Endothelial cell of umbilical vein (primary cell): ENCODE measurements around the gene SGSM2. TPM values are rescaled to one million over a fixed set of nuclear protein-coding genes. Genes with fewer than 3 reads are reported as not detected.

ENCODE experiments used
- BruUV-seq: library from RNA; stranded (reverse); fragments of 400-500 nt; replicated peaks from 2 replicates; lab custom pipeline; 2021; lab: Mats Ljungman, UMichigan
- CTCF ChIA-PET: fragments of 300-600, 350-600 bp; sonication (Branson Sonifier 250); formaldehyde crosslinking; loops from one replicate; lab custom pipeline; 2021; ENCODE audit warnings: antibody characterized with exemption, inconsistent platforms; lab: Charles Lee
- POLR2A ChIA-PET: fragments of 300-600, 350-600 bp; sonication (Branson Sonifier 250); formaldehyde crosslinking; loops from one replicate; lab custom pipeline; 2021; ENCODE audit warnings: antibody characterized with exemption, inconsistent platforms; lab: Charles Lee
- DNase-seq: peaks from one replicate; pipeline ENCODE4 v3.0.0-alpha.2; 2011; ENCODE audit warnings: low read depth, low spot score
- FAIRE-seq: peaks from 2 replicates; lab custom pipeline; 2011; peaks lifted over from hg19 to GRCh38; lab: Jason Lieb, UNC
- H2AFZ ChIP-seq: 2 replicates; pipeline ENCODE4 v1.6.0; 2012; ENCODE audit warnings: low read depth, low read length, control low read depth, inconsistent platforms
- H3K27ac ChIP-seq: 2 replicates; pipeline ENCODE4 v1.5.1; 2011; ENCODE audit warnings: low read depth, mild to moderate bottlenecking, control low read depth, low read length, moderate library complexity; ENCODE audit not compliant: insufficient read depth
- H3K27me3 ChIP-seq, 2 experiments: 2 replicates each; pipeline versions ENCODE4 v1.6.0 to v1.6.1; 2011; ENCODE audit warnings: low read length in 2 of 2, mixed read lengths in 1 of 2; ENCODE audit not compliant: control insufficient read depth in 2 of 2, insufficient read depth in 2 of 2
- H3K36me3 ChIP-seq, 2 experiments: 2 replicates in 1 of 2; 3 replicates in 1 of 2; pipeline ENCODE4 v1.5.1; 2011; ENCODE audit warnings: low read length in 2 of 2, mild to moderate bottlenecking in 1 of 2, moderate library complexity in 1 of 2; ENCODE audit not compliant: control insufficient read depth in 2 of 2, insufficient read depth in 2 of 2; ENCODE audit errors: extremely low read depth in 1 of 2
- H3K4me1 ChIP-seq: 3 replicates; pipeline ENCODE4 v1.5.1; 2011; ENCODE audit warnings: mild to moderate bottlenecking, low read length; ENCODE audit not compliant: control insufficient read depth, insufficient read depth; ENCODE audit errors: extremely low read depth
- H3K4me2 ChIP-seq: 2 replicates; pipeline ENCODE4 v1.6.1; 2011; ENCODE audit warnings: low read length, control low read depth, mixed read lengths; ENCODE audit not compliant: insufficient read depth
- H3K4me3 ChIP-seq, 3 experiments: fragments of 200-600 bp in 1 of 3; sonication (generic), shearing (Covaris generic) in 1 of 3; replicated peaks in 1 of 3; 2 replicates each; pipeline ENCODE4 v1.5.1; 2011 to 2016; ENCODE audit warnings: control low read depth in 3 of 3, low read length in 3 of 3, mild to moderate bottlenecking in 2 of 3, inconsistent platforms in 1 of 3, low read depth in 1 of 3, moderate library complexity in 1 of 3; ENCODE audit not compliant: insufficient read depth in 1 of 3
- H3K79me2 ChIP-seq: 2 replicates; pipeline ENCODE4 v1.6.0; 2012; ENCODE audit warnings: low read length, inconsistent platforms; ENCODE audit not compliant: control insufficient read depth, insufficient read depth
- H3K9ac ChIP-seq: replicated peaks from 2 replicates; pipeline ENCODE3; 2011; ENCODE audit warnings: low read length, control low read depth; ENCODE audit not compliant: insufficient read depth; ENCODE audit errors: extremely low read depth
- H3K9me1 ChIP-seq: replicated peaks from 3 replicates; pipeline ENCODE4 v1.6.0; 2011; ENCODE audit warnings: mild to moderate bottlenecking, low read length; ENCODE audit not compliant: control insufficient read depth, insufficient read depth; ENCODE audit errors: extremely low read depth
- H3K9me3 ChIP-seq: replicated peaks from 2 replicates; pipeline ENCODE4 v1.5.1; 2012; ENCODE audit warnings: low read length, inconsistent platforms; ENCODE audit not compliant: control insufficient read depth, insufficient read depth
- H4K20me1 ChIP-seq: replicated peaks from 2 replicates; pipeline ENCODE3; 2011; ENCODE audit warnings: mild to moderate bottlenecking, low read length; ENCODE audit not compliant: control insufficient read depth, insufficient read depth; ENCODE audit errors: extremely low read depth
- CTCF ChIP-seq, 2 donors: IDR thresholded peaks; 1 replicate in 1 of 2; 2 replicates in 1 of 2; pipeline ENCODE4 v1.5.1; 2011; ENCODE audit warnings: low read length in 2 of 2, mild to moderate bottlenecking in 2 of 2, moderate library complexity in 2 of 2, control low read depth in 1 of 2, inconsistent platforms in 1 of 2, low read depth in 1 of 2; ENCODE audit not compliant: insufficient read depth in 1 of 2; ENCODE audit errors: extremely low read depth in 1 of 2
- EZH2 ChIP-seq: IDR thresholded peaks from 2 replicates; pipeline ENCODE4 v1.6.1; 2012; ENCODE audit warnings: borderline replicate concordance, low read depth, mild to moderate bottlenecking, moderate library complexity, low read length, inconsistent platforms; ENCODE audit not compliant: severe bottlenecking
- FOS ChIP-seq: IDR thresholded peaks from 2 replicates; pipeline ENCODE4 v1.6.1; 2011; ENCODE audit warnings: mild to moderate bottlenecking, low read length, moderate library complexity, borderline replicate concordance; ENCODE audit not compliant: insufficient read depth
- GATA2 ChIP-seq: IDR thresholded peaks from 2 replicates; pipeline ENCODE4 v1.7.0; 2011; ENCODE audit warnings: low read depth, mild to moderate bottlenecking, moderate library complexity, mixed read lengths, low read length; ENCODE audit not compliant: insufficient read length, insufficient read depth
- JUN ChIP-seq: IDR thresholded peaks from 2 replicates; pipeline ENCODE4 v1.6.1; 2011; ENCODE audit warnings: borderline replicate concordance, low read depth; ENCODE audit not compliant: insufficient read length, insufficient read depth
- MYC ChIP-seq: IDR thresholded peaks from one replicate; pipeline ENCODE4 v1.6.1; 2011; ENCODE audit warnings: mild to moderate bottlenecking, low read depth, low read length
- POLR2A ChIP-seq: IDR thresholded peaks from 2 replicates; pipeline ENCODE4 v1.6.1; 2012; ENCODE audit warnings: low read depth, mild to moderate bottlenecking, control low read depth, low read length
- POLR2AphosphoS5 ChIP-seq: IDR thresholded peaks from 2 replicates; pipeline ENCODE4 v1.6.1; 2012; ENCODE audit warnings: low read depth, mild to moderate bottlenecking, control low read depth, low read length, moderate library complexity; ENCODE audit not compliant: insufficient read depth
- dilution Hi-C: fragments of 300-500 bp; cut with MboI; formaldehyde crosslinking; loops from one replicate; pipeline ENCODE4 v1.15.0; 2019; ENCODE audit warnings: low sequenced_read_pairs; ENCODE audit not compliant: extremely low pct_ligation_motif_present
- intact Hi-C: fragments of 100-400 bp; cut with micrococcal nuclease; formaldehyde crosslinking; loops from one replicate; pipeline ENCODE4 v1.10.0; 2022
- polyA plus RNA-seq, 4 experiments: library from polyadenylated mRNA; depleted of rRNA in 3 of 4; stranded (reverse) in 3 of 4; unstranded in 1 of 4; fragments of >200 nt; gene quantifications; 2 replicates each; pipeline versions ENCODE4 v1.2.1 to v1.2.3, GENCODE V29; 2011 to 2012; ENCODE audit warnings: missing spikeins in 1 of 4
- total RNA-seq: library from RNA; stranded (reverse); gene quantifications from 2 replicates; pipeline ENCODE4 v1.2.3, GENCODE V29; 2021
- TF ChIP-seq, protein P1 (sequence below): IDR thresholded peaks from 2 replicates; pipeline ENCODE4 v1.6.1; 2011; ENCODE audit not compliant: insufficient read depth, insufficient read length

The SGSM2 gene
- total and polyA plus RNA-seq, 2 donors (not counting 3 experiments of a cell fraction or from before 2014, with no cell fraction given) = 61.6 to 94.5 TPM

DNA sequence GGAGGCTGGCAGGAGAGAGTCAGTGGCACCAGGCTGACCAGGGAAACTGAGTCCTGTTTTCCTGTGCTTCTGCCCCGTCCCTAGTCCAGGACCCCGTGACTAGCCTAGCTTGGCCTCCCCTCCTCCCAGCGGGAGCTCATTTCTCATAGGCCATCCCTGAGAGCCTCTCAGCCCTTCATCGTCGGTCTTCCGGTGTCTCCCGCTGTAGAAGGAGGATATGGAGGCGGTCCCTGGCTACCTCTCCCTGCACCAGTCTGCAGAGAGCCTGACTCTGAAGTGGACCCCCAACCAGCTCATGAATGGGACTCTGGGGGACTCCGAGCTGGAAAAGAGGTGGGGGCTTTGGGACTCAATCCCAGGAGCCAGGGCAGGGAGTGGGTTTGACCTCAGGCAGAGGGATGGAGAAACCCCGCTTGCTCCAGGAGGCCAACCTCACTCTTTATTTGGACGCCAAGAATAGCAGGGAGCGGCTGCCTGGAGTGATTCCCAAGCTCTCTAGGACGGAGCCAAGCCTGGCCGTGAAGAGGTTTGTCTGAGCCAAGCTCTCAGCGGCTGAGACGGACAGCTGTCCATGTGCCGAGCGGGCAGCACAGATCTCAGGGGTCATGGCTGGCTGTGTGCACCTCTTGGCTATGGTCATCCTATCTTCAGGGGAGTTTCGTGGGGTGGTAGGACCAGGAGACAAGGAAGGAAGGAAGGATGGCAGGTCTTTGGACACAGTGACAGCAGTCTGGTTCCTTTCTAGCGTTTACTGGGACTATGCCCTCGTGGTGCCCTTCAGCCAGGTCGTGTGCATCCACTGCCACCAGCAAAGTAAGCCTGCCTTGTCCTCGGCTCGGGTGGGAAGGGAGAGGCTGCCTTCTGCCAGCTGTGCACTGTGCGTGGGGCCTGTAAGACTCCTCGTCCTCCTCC lies 26.8 kb downstream of the SGSM2 start:
- POLR2A ChIA-PET = no interaction called here
- intact Hi-C loops = no loop called here
- TF ChIP-seq JUN (no peak), CTCF (IDR thresholded peaks at IDR 0.05; ENCODE audit: extremely low read depth in 1 of 2, insufficient read depth in 1 of 2, low read depth in 1 of 2, low read length in 2 of 2) (no peak), EZH2 (no peak), MYC (no peak), POLR2AphosphoS5 (no peak), FOS (no peak), POLR2A (no peak), GATA2 (no peak)
- TF ChIP-seq, protein P1, sequence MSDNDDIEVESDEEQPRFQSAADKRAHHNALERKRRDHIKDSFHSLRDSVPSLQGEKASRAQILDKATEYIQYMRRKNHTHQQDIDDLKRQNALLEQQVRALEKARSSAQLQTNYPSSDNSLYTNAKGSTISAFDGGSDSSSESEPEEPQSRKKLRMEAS = no peak
- H3K36me3 ChIP-seq = peaks cover 0 to 24% of the 10 kb centered on the region in 2 experiments
- H2AFZ ChIP-seq = no peak overlapping the region
- H3K27ac ChIP-seq = no peak overlapping the region
- no peak overlapping the region for H3K4me3 ChIP-seq
- no peak for FAIRE-seq
- dilution Hi-C loops = no loop called here
- BruUV-seq = no TSS peak
- no peaks in the 10 kb centered on the region for H3K27me3 ChIP-seq
- DNase-seq = no peak
- CTCF ChIA-PET = interaction anchor here (0.6 to 1.3 kb wide), 5 partner anchors 10 to 52 kb away, joined by 3 to 6 read pairs (median 5); no protein-coding TSS in a partner anchor
- no peaks in the 10 kb centered on the region for H3K9me3 ChIP-seq
- no peaks in the 10 kb centered on the region for H3K79me2 ChIP-seq
- H3K4me2 ChIP-seq = no peak overlapping the region
- H3K9ac ChIP-seq = no peak overlapping the region
- no peaks in the 10 kb centered on the region for H3K9me1 ChIP-seq
- H4K20me1 ChIP-seq = no peaks in the 10 kb centered on the region
- H3K4me1 ChIP-seq = peaks cover 17% of the 10 kb centered on the region
